ENCODE measurements around the gene S1PR3.

The S1PR3 gene

DNA sequence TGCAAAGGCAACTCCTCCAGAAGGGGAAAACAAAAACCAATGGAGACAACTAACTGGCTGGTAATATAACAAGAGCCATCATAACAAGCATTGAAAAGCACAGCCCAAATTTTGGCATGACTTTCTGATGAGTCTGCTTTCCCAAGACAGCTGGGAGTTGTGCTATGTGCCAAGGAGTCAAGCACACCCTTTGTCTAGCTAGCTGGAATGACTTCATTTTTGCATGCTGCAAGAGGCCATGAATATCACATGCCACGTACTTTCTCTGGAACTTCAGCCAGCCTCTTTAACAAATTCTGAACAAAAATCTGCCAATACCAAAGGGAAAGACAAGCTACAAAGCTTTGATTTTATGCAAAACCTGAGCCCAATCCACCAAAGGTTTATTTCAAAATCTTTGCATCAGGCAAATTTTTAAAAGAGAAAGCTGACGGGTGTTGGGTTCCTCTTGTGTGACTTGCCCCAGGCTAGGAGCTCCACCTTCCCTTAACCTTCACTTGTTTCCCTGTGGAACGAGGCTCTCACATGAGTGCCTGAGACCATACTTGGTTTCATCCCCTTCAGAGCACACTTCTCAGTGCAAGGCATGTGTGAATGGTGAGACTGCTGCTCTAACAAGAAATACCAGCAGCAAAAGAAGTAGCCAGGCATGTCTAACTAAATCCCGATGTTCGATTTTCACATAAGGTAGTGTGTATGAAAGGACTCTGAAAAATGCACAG is 47.3 kb downstream of the S1PR3 start:
- no peak for DNase-seq (ENCODE audit: low read depth in 2 of 2)

DNA sequence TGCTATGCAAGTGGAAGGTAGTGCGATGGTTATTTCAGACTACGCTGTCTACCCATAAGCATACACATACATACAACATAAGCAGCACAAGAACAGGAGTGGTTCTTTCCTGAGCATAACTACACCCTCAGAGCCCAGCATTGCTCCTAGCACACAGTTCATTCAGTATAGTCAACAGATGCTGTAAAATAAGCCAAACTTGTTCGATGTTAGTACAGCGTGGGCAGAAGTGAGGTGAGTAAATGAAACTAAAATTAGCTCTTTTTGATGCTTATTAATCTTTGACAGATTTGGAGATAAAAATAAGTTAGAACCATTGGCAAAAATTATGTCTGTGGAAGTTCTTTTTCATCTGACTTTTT is 47.8 kb downstream of the S1PR3 start:
- no peak for DNase-seq (ENCODE audit: low read depth in 2 of 2)

- DNase-seq (ENCODE audit: low read depth in 2 of 2), result no peak
Measured at GRCh38 chr9:89039664-89040063, 48.4 kb downstream of the S1PR3 start.

- no peak for DNase-seq (ENCODE audit: low read depth in 2 of 2)
Measured at GRCh38 chr9:89042984-89043383, 51.7 kb downstream of the S1PR3 start.

DNA sequence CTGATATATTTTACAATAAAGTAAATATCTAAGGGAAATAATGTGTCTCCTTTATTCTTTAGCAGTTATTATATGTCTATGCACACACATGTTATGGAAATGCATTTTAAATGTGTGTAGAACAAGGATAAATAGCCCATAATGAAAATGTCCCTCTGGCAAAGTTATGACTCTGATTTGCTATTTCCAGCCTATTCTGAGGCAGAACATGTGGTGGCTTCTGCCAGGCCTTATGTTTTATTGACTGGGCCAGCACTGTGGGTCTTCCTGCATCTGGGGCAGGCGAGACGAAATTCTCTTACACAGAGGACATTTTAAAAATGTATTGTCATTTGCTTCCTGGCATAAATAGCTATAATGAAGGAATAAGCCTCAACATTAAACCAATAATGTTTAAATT is 52.8 kb downstream of the S1PR3 start:
- no peak for DNase-seq (ENCODE audit: low read depth in 2 of 2)

- no peak for DNase-seq (ENCODE audit: low read depth in 2 of 2)
Measured at GRCh38 chr9:89044881-89045280, 53.6 kb downstream of the S1PR3 start.

- no peak for DNase-seq (ENCODE audit: low read depth in 2 of 2)
Measured at GRCh38 chr9:89046832-89047231, 55.6 kb downstream of the S1PR3 start.

- DNase-seq (ENCODE audit: low read depth in 2 of 2), result no peak
Measured at GRCh38 chr9:89047667-89048066, 56.4 kb downstream of the S1PR3 start.

DNA sequence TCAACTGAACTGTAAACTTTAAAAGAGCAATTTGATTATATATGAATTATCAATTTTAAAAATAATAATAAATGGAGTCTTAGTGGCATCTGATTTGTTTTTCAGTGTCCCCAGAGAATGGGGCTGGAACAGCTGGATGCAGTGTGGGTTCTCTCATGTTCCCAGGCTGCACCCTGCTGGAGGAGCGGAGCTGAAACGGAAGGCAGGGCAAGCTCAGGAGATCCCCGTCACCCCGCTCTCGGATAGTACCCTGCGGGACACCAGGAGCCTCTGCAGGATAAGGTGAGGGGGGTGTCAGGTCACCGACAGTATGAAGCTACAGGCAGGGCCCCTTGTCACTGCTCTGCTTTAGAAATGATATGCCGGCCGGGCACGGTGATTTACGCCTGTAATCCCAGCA is 57.3 kb downstream of the S1PR3 start:
- DNase-seq (ENCODE audit: low read depth in 2 of 2), result no peak

GRCh38 chr9:89049646-89050045 is 58.4 kb downstream of the S1PR3 start:
- no peak for DNase-seq (ENCODE audit: low read depth in 2 of 2)

- DNase-seq (ENCODE audit: low read depth in 2 of 2), result no peak
Measured at GRCh38 chr9:89051421-89052025, 60.3 kb downstream of the S1PR3 start.

GRCh38 chr9:89052470-89053097 is 61.3 kb downstream of the S1PR3 start:
- DNase-seq (ENCODE audit: low read depth in 2 of 2), result no peak

- no peak for DNase-seq (ENCODE audit: low read depth in 2 of 2)
Measured at GRCh38 chr9:89053301-89053700, 62.0 kb downstream of the S1PR3 start.

Measured in stimulated activated CD4-positive, alpha-beta T cell treated with anti-CD3 and anti-CD28 coated beads, Interleukin-15, amount 100 ng/mL, for 48 hours (primary cell).